Spinal cord (tissue), 10 donors: Measurements from ENCODE around the gene ELAVL4. TPM values are rescaled to one million over a fixed set of nuclear protein-coding genes. Genes with fewer than 3 reads are reported as not detected.

Source experiments
- DNase-seq, 6 donors: peaks; one replicate each; pipeline versions ENCODE4 v3.0.0 to v3.0.0-alpha.2; 2013 to 2015; ENCODE audit warnings: low spot score in 6 of 6, low read depth in 4 of 6
- H3K27ac ChIP-seq: one replicate; pipeline ENCODE4 v1.5.1; 2013; ENCODE audit warnings: low read depth, low read length, control low read depth
- H3K27me3 ChIP-seq: one replicate; pipeline ENCODE4 v1.6.1; 2013; ENCODE audit warnings: low read length; ENCODE audit not compliant: control insufficient read depth, insufficient read depth
- H3K36me3 ChIP-seq: one replicate; pipeline ENCODE4 v1.6.1; 2013; ENCODE audit warnings: low read length; ENCODE audit not compliant: control insufficient read depth, insufficient read depth
- H3K4me1 ChIP-seq: one replicate; pipeline ENCODE4 v1.6.1; 2013; ENCODE audit warnings: low read length; ENCODE audit not compliant: control insufficient read depth, insufficient read depth
- H3K4me3 ChIP-seq: one replicate; pipeline ENCODE4 v1.5.1; 2013; ENCODE audit warnings: low read depth, low read length, control low read depth
- H3K9me3 ChIP-seq: one replicate; pipeline ENCODE4 v1.6.1; 2013; ENCODE audit warnings: low read length; ENCODE audit not compliant: control insufficient read depth, insufficient read depth
- WGBS: methylation state at CpG from one replicate; pipeline ENCODE4 v1.1.5; 2013; ENCODE audit warnings: missing lambda C conversion rate; ENCODE audit not compliant: insufficient coverage; 5-methylcytosine and 5-hydroxymethylcytosine counted together
- polyA plus RNA-seq, 2 donors: library from polyadenylated mRNA; unstranded; fragments of 120-200 nt; gene quantifications; one replicate each; pipeline ENCODE4 v1.2.1, GENCODE V29; 2013; ENCODE audit not compliant: insufficient read length in 2 of 2
- total RNA-seq, 2 donors: library from RNA; depleted of rRNA in 1 of 2; stranded (reverse); fragments of 120-200 nt in 1 of 2; fragments of >200 nt in 1 of 2; gene quantifications; one replicate each; pipeline versions ENCODE4 v1.2.3 to v1.2.4, GENCODE V29; 2013 to 2014
- donor health status: healthy.

ELAVL4 gene
- total and polyA plus RNA-seq, 4 donors: 24.8 to 77.4 (median 68.5) TPM

- Histone ChIP-seq H3K27ac (no peak overlapping the region), H3K4me3 (no peak overlapping the region), H3K36me3 (no peaks in the 10 kb centered on the region), H3K27me3 (no peaks in the 10 kb centered on the region), H3K4me1 (no peaks in the 10 kb centered on the region), H3K9me3 (no peaks in the 10 kb centered on the region)
- DNase-seq: no peak
- WGBS: no CpG with 5 or more reads among the region's 2 CpGs
Observed at GRCh38 chr1:50097021-50097679, 11.6 kb upstream of the ELAVL4 start.

DNA sequence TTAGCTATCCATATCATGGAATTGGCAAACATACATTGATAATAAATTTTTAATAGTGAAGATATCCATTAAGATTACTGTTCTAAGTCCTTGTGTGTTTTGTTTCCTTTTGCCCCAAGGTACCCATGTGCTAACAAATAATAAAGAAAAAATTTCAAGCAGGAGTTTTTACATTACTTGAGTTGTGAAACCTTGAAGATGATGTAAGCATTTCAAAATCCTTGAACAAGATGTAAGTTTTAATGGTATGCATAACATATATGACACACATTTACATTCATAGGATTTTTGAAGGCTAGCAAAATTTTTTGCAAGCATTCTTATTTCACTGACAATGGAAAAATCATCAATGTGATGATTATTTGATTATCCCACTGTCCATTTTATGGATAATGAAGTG lies 10.9 kb upstream of the ELAVL4 start:
- H3K27ac ChIP-seq: no peak overlapping the region

DNA sequence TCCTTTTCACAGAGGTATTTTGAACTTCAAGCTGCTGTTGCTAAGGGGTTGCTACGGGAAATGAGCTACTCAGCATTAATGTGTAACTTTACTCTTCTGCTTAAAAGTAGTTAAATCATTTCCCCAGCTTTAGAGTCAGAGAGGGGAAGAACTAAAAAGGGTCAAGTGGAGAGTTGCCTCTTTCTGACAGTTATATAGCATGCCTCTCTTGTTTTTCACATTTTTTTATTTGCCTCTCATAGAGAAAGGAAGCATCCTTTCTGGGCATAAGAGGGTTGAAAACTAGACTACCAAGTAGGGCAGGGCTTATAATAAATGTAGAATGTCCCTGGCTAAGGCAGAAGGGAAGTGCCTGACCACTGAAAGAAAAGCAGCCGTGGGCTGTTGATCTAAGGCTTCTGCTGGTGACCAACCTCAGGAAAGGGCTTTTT lies 10.1 kb upstream of the ELAVL4 start:
- H3K36me3 ChIP-seq: no peaks in the 10 kb centered on the region
- H3K4me1 ChIP-seq: no peaks in the 10 kb centered on the region
- H3K27ac ChIP-seq: no peak overlapping the region
- H3K4me3 ChIP-seq: no peak overlapping the region
- WGBS: no CpG with 5 or more reads among the region's 2 CpGs
- peaks cover 2% of the 10 kb centered on the region for H3K27me3 ChIP-seq
- peak in 2 of 6 donors; percentile 9 to 18 for DNase-seq
- no peaks in the 10 kb centered on the region for H3K9me3 ChIP-seq

More for the DNA sequence above, 10.9 kb upstream of the ELAVL4 start:
- Histone ChIP-seq H3K36me3 (no peaks in the 10 kb centered on the region), H3K9me3 (no peaks in the 10 kb centered on the region), H3K4me3 (no peak overlapping the region), H3K4me1 (no peaks in the 10 kb centered on the region), H3K27me3 (no peaks in the 10 kb centered on the region)
- no peak for DNase-seq

- Histone ChIP-seq H3K27me3 (peaks cover 2% of the 10 kb centered on the region), H3K27ac (no peak overlapping the region), H3K9me3 (no peaks in the 10 kb centered on the region), H3K4me1 (no peaks in the 10 kb centered on the region), H3K36me3 (no peaks in the 10 kb centered on the region), H3K4me3 (no peak overlapping the region)
- no peak for DNase-seq
- WGBS: no CpG with 5 or more reads among the region's 1 CpG
Observed at GRCh38 chr1:50099654-50100053, 9.1 kb upstream of the ELAVL4 start.

GRCh38 chr1:50103615-50104081 lies 5.1 kb upstream of the ELAVL4 start:
- peak in 3 of 6 donors; percentile 28 to 83 (median 73) for DNase-seq
- WGBS: 42% methylated on average over 7 of the region's 7 CpGs

DNA sequence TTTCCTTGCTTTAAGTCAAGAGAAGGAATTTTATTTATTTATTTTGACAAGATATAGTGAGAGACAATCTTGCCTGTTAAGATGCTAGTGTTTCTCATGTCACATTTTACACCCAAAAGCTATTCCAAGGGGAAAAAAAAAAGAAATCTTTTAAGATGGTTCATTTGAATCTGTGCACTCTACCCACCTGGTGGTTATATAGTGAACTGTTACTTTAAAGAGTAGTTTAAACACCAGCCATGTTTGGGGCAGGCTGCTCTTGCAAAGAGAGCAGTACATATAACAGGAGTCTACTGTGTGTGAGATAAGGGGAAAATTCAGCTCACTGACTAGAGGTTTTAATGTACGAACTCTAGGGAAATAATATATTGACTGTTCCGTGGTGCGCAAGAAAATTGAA lies 3.3 kb upstream of the ELAVL4 start:
- H3K36me3 ChIP-seq: no peaks in the 10 kb centered on the region
- H3K4me1 ChIP-seq: peaks cover 3% of the 10 kb centered on the region
- H3K27me3 ChIP-seq: peaks cover 23% of the 10 kb centered on the region
- no peaks in the 10 kb centered on the region for H3K9me3 ChIP-seq
- WGBS: 55% methylated on average over 3 of the region's 3 CpGs
- no peak overlapping the region for H3K27ac ChIP-seq
- no peak overlapping the region for H3K4me3 ChIP-seq
- peak in 3 of 6 donors; percentile 31 to 94 (median 70) for DNase-seq

More at GRCh38 chr1:50103615-50104081, 5.1 kb upstream of the ELAVL4 start:
- H3K4me1 ChIP-seq: no peaks in the 10 kb centered on the region
- no peak overlapping the region for H3K4me3 ChIP-seq
- no peak overlapping the region for H3K27ac ChIP-seq
- H3K27me3 ChIP-seq: peaks cover 12% of the 10 kb centered on the region
- H3K9me3 ChIP-seq: no peaks in the 10 kb centered on the region
- no peaks in the 10 kb centered on the region for H3K36me3 ChIP-seq

GRCh38 chr1:50106095-50106761 lies 2.5 kb upstream of the ELAVL4 start:
- peak in 2 of 6 donors; percentile 72 to 89 for DNase-seq
- H3K4me3 ChIP-seq: peak overlapping the region; percentile 14
- peaks cover 3% of the 10 kb centered on the region for H3K4me1 ChIP-seq
- WGBS: 33% methylated on average over 10 of the region's 12 CpGs
- no peaks in the 10 kb centered on the region for H3K36me3 ChIP-seq
- H3K27ac ChIP-seq: no peak overlapping the region
- peaks cover 29% of the 10 kb centered on the region for H3K27me3 ChIP-seq
- H3K9me3 ChIP-seq: no peaks in the 10 kb centered on the region

- peak overlapping the region; percentile 6 for H3K27ac ChIP-seq
Observed at GRCh38 chr1:50109116-50109515, 396 bp downstream of the ELAVL4 start.

GRCh38 chr1:50109647-50110075 lies 941 bp downstream of the ELAVL4 start:
- Histone ChIP-seq H3K4me3 (peak overlapping the region; percentile 43), H3K27me3 (peaks cover 26% of the 10 kb centered on the region), H3K9me3 (no peaks in the 10 kb centered on the region), H3K4me1 (peaks cover 3% of the 10 kb centered on the region), H3K36me3 (no peaks in the 10 kb centered on the region), H3K27ac (peak overlapping the region; percentile 6)
- peak in 4 of 6 donors; percentile 42 to 91 (median 66) for DNase-seq
- 24% methylated on average over 5 of the region's 8 CpGs for WGBS

More at GRCh38 chr1:50109116-50109515, 396 bp downstream of the ELAVL4 start:
- Histone ChIP-seq H3K4me1 (peaks cover 3% of the 10 kb centered on the region), H3K27me3 (peaks cover 26% of the 10 kb centered on the region), H3K9me3 (no peaks in the 10 kb centered on the region), H3K36me3 (no peaks in the 10 kb centered on the region), H3K4me3 (peak overlapping the region; percentile 43)
- DNase-seq: peak in 2 of 6 donors; percentile 45 to 64
- WGBS: 24% methylated on average over 2 of the region's 4 CpGs
